ENCODE results near the gene HOXA10.
A peak's percentile ranks its signal among the peaks of the same experiment; 100 is the strongest.

Gene HOXA10

DNA sequence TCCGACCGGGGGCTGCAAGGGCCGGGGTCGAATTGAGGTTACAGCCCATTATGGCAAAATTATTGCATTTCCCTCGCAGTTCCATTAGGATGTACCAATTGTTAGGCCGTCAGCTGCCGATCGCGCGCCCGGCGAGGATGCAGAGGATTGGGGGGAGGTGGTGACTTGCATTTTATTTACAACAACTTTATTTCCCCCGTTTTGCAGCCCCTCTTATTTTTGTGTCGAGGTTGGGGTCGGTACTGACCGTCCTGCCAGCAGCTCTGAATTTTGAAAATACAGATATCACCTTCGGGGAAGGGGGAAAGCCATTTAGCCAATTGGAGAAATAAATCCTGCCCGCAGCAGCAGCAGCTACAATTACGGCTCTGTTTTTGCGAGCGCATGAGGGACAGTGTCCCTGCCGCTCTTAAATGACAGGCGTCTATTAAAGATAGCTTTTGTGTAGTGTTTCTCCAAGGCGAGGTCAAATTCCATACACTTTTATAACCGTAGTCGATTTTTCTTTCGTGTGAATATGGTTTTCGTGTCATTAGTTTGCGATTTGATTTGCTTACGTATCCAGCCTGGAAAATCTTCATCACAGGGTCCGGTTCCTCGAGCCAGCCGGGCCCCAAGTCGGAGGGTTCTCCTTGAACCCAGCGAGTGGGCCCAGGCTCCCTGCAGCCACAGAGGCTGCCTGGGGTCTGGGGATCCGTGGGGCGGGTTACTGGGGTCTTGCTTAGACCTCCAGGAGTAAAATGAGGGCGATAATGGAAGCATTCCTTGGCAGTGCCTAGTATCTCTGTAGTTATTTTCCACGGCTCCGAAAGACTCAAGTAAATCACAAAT, 30.0 kb downstream of the HOXA10 start:
- DNase-seq (ENCODE audit: low read depth) = peak; percentile 58
- H3K4me3 ChIP-seq (ENCODE audit: control insufficient read depth, low read depth, low read length) = peak overlapping the region; percentile 30
- TF ChIP-seq, protein P1, sequence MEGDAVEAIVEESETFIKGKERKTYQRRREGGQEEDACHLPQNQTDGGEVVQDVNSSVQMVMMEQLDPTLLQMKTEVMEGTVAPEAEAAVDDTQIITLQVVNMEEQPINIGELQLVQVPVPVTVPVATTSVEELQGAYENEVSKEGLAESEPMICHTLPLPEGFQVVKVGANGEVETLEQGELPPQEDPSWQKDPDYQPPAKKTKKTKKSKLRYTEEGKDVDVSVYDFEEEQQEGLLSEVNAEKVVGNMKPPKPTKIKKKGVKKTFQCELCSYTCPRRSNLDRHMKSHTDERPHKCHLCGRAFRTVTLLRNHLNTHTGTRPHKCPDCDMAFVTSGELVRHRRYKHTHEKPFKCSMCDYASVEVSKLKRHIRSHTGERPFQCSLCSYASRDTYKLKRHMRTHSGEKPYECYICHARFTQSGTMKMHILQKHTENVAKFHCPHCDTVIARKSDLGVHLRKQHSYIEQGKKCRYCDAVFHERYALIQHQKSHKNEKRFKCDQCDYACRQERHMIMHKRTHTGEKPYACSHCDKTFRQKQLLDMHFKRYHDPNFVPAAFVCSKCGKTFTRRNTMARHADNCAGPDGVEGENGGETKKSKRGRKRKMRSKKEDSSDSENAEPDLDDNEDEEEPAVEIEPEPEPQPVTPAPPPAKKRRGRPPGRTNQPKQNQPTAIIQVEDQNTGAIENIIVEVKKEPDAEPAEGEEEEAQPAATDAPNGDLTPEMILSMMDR (conservative IDR thresholded peaks at IDR 0.05; ENCODE audit: control insufficient read depth, insufficient read depth, low read depth, low read length) = no peak

DNA sequence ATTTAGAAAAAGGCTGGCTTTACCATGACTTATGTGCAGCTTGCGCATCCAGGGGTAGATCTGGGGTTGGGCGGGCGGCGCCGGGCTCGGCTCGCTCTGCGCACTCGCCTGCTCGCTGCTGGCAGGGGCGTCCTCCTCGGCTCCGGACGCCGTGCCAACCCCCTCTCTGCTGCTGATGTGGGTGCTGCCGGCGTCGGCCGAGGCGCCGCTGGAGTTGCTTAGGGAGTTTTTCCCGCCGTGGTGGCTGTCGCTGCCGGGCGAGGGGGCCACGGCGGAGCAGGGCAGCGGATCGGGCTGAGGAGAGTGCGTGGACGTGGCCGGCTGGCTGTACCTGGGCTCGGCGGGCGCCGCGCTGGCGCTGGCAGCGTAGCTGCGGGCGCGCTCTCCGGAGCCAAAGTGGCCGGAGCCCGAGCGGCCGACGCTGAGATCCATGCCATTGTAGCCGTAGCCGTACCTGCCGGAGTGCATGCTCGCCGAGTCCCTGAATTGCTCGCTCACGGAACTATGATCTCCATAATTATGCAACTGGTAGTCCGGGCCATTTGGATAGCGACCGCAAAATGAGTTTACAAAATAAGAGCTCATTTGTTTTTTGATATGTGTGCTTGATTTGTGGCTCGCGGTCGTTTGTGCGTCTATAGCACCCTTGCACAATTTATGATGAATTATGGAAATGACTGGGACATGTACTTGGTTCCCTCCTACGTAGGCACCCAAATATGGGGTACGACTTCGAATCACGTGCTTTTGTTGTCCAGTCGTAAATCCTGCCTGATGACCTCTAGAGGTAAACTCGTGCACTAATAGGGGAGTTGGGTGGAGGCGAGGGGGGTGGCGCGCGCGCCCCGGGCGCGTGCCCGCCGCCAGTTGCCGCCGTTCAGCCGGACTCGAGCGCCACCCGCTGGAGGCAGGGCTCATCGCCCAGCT, 30.8 kb downstream of the HOXA10 start, which contains the start of gene HOXA5:
Gene HOXA5 (minus strand): TSS at position 659 of the 927 bp plus-strand sequence. CDS start 74 bp downstream, at position 585.
- TF ChIP-seq, protein P1 (conservative IDR thresholded peaks at IDR 0.05; ENCODE audit: control insufficient read depth, insufficient read depth, low read depth, low read length) = peak; percentile 50
- peak within 1 kb of the TSS; percentile 75 for H3K4me3 ChIP-seq (ENCODE audit: control insufficient read depth, low read depth, low read length)
- peak; percentile 100 for DNase-seq (ENCODE audit: low read depth)

DNA sequence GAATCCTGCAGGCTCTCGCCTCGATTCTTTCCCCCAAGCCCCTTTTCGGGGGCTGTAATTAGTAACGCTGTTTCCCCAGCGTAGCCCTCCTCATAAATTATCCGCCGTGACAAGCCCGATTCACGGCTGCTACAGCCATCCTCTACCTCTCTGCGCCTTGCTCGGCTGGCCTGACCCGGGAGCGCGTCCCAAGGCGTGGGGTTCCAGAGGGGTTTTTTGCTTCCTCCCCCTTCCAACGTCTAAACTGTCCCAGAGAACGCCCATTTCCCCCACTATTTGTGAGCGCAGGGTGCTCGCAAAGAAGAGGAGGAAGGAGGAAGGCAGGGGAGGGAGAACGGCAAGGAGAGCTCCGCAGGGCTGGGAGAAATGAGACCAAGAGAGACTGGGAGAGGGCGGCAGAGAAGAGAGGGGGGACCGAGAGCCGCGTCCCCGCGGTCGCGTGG, 31.5 kb downstream of the HOXA10 start:
- peak overlapping the region; percentile 75 for H3K4me3 ChIP-seq (ENCODE audit: control insufficient read depth, low read depth, low read length)
- TF ChIP-seq, protein P1 (conservative IDR thresholded peaks at IDR 0.05; ENCODE audit: control insufficient read depth, insufficient read depth, low read depth, low read length) = no peak
- DNase-seq (ENCODE audit: low read depth) = no peak

DNA sequence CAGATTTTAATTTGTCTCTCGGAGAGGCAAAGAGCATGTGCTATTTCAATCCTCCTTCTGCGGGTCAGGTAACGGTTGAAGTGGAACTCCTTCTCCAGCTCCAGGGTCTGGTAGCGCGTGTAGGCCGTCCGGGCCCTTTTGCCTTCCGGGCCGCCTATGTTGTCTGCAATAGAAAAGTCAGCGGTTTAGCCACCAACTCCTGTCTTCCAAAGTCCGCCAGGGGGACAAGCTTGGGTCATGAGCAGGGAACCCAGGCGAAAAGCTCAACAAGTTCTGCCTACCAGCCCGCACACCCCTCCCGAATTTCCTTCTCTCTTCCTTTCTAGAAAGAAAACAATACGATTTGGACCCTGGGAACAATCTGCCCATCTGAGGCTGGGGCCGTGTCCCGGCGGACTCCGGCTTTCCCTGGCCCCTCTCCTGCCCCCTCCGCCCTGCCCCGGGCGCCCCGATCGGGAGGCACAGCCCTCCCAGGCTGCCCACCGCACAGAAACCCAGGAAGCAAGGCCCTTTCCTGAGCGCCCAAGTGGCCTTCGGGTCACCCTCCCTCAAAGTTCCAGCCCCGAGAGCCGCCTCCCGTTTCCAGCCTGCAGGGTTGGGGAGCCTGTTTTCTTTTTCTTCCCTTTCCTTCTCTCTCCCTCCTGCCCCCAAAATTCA, 32.1 kb downstream of the HOXA10 start:
- peak overlapping the region; percentile 75 for H3K4me3 ChIP-seq (ENCODE audit: control insufficient read depth, low read depth, low read length)
- TF ChIP-seq, protein P1 (conservative IDR thresholded peaks at IDR 0.05; ENCODE audit: control insufficient read depth, insufficient read depth, low read depth, low read length) = peak; percentile 28
- DNase-seq (ENCODE audit: low read depth) = peak; percentile 71

DNA sequence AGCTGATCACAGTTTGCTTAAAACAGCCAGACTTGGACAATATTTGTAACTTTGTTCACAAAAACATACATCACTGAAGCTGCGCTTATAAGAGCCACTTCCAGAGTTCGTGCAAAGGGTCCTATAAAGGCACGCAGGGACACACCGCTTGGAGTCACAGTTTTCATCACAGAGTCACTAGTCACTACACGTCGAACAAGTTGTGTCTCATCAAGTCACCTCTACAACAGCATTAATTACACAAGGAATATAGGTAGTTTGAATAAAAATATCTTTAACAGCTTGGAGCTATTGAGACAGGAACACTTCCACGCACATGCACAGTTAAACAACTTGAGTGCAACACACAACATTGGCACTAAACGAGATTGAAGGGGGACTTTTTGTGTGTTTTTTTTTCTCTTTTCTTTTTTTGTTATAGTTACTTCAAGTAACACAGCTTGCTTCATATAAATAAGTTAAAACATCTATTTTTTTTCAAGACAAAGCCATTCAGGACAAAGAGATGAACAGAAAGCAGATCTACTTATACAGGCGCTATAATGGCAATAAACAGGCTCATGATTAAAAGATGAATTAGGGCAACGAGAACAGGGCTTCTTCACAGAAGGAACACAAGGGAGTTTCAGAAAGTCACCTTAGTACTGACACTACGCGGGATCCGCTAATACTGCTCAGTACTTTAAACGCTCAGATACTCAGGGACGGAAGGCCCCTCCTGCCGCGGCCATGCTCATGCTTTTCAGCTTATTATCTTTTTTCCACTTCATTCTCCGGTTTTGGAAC, 32.8 kb downstream of the HOXA10 start:
- TF ChIP-seq, protein P1 (conservative IDR thresholded peaks at IDR 0.05; ENCODE audit: control insufficient read depth, insufficient read depth, low read depth, low read length) = no peak
- peak overlapping the region; percentile 75 for H3K4me3 ChIP-seq (ENCODE audit: control insufficient read depth, low read depth, low read length)
- DNase-seq (ENCODE audit: low read depth) = no peak
